Inflammatory macrophage treated with lipopolysaccharide for 1 hour (primary cell): Measurements from ENCODE around the gene DOCK4.

Source experiments
- DNase-seq, 2 donors: peaks; one replicate each; pipeline ENCODE4 v3.0.0-alpha.2; 2020 to 2022

DOCK4 gene

DNA sequence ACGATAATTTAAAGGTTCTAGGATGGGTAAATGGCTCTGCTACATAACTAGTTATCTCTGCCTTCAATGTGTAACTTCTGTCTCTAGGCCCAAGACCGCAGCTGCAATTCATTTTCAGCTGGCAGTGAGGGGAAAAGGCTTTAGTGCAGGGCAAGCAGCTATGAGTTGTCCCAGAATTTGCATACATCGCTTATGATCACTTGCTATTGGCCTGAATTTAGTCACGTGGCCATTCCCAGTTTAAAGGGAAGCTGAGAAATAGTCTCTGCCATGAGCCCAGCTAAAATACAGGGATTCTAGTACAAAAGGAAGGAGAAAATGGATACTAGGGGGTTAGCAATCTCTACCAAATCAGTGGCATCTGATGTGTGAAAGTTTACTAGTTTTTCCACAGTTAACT, 498.1 kb downstream of the DOCK4 start:
- no peak for DNase-seq

- no peak for DNase-seq
Measured at GRCh38 chr7:111705807-111706206, 500.4 kb downstream of the DOCK4 start.

DNA sequence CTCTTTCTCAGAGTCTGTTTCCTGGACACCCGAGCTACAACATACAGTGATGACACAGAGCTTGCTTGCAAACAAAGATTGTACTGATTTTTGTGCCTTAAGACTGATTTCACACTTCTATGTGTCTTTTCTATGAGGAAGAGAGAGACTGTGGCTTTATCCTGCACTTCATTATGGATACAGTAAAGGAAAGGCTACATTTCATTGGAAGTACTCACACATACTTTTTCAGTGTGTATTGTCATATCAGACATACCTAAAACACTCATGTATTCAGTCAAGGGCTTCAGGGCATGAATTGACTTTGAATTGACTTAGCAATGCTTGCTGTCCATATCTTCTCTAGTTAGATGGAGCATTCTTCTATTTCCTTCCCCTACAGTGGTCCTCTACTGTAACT, 508.4 kb downstream of the DOCK4 start:
- DNase-seq, result no peak

GRCh38 chr7:111694376-111694775, 511.8 kb downstream of the DOCK4 start:
- no peak for DNase-seq

DNA sequence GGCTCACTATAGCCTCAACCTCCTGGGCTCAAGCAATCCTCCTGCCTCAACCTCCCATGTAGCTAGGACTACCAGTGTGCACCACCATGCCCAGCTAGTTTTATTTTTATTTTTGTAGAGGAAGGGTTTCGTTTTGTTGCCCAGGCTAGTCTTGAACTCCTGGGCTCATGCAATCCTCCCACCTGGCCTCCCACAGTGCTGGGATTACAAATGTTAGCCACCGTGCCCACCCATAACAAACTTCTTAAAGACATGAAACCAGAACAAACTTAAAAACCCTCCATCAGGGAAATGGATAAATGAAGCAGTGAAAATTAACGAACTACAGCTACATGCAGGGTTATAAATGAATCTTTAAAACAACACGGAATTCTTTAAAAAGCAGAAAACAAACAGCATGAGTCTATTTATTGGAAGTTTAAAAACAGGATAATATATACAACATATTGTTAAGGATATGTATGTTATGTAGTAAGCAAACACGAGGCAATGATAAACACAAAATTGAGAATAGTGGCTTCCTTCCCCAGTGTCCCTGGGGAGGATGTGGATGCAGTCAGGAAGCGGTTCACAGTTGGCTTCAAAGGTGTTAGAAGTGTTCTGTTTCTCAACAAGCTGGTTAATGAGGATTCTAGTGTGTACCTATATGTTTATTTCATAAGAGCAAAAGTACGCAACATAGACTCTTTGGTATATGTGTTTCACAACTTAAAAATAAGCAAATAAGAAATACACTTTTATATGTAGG, 515.7 kb downstream of the DOCK4 start:
- no peak for DNase-seq

DNA sequence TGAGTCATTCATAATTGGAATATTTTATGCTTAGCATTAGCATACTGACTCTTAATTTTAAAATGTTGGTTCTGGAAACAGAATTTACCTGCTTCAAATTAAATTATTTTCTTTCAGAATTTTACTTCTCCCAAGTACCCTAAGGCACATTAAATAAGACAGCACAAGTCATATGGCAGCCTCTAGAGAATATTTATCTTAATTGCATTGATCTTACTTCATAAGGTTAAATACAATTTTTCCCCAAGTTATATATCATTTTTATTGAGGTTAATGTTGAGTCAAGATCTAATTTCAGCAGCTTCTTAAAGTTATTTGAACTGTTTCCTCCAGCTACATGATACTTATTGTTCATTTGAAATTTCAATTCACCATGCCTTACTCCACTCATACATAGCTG, 520.9 kb downstream of the DOCK4 start:
- no peak for DNase-seq

GRCh38 chr7:111682588-111683340, 523.4 kb downstream of the DOCK4 start:
- DNase-seq, result no peak

GRCh38 chr7:111681242-111681641, 525.0 kb downstream of the DOCK4 start:
- DNase-seq, result no peak

- no peak for DNase-seq
Measured at GRCh38 chr7:111678986-111679385, 527.2 kb downstream of the DOCK4 start.

DNA sequence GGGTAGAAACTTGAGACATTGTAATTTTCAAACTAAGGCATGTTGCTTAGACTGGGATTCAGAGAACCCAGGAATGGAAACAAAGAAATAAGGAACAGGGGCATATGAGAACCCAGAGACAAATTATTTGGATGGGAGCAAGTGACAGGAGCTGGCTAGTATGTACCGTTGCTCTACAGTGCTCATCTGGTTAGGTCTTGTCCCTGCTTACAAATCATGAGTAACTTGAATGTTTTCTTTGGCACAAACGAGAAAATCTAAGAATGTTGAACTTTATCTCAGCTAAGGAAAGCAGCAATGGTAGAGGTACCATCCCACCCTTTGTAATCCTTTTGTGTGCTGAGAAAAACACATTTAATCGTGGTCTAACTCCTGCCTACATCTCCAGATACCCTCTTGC, 527.9 kb downstream of the DOCK4 start:
- DNase-seq, result no peak

DNA sequence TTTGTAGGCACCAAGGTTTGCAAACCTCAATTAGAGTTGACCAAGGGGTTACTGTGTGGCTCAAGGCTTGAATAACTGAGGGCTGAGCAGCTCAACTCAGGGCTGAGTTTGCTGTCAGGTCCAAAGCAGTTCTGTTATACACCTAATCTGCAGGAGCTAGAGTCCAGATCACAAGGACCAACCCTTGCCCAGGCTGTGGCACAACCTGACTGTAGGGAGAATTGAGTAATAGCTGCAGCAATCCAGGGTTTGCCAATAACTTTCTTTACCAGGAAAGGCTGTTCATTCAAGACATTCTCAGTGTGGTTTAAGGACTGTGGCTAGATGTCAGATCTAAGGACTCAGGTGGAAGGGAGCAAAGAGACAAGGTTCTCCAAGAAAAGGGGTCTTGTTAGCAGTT, 528.4 kb downstream of the DOCK4 start:
- no peak for DNase-seq

DNA sequence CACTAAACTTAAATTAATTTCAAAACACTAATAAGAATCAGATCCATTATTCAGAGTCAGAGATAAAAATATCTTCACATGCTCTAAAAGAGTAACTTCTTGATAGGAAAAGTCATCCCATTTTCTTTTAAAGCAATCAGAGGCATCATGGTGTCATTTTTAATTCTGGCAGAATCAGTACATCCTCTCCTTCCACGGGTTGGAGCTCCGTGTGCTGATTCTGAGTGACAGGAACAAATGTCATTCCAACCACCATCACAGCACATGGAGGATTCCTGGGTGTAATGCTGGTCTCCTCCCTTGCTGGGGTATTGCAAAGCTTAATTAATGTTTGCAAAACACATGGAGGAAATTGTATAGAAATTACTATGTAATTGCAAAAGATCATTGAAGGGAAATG, 529.4 kb downstream of the DOCK4 start:
- DNase-seq, result no peak
